ENCODE measurements around the gene ILKAP.
A peak's percentile ranks its signal among the peaks of the same experiment; 100 is the strongest.
"Not testable (repeated sequence)": the region's sequence is repeated elsewhere in the genome, so short reads cannot be mapped to it uniquely, and the experiment has no call there.

The ILKAP gene

GRCh38 chr2:238187618-238188548, 15.6 kb downstream of the ILKAP start:
- no peak for DNase-seq

- no peak for DNase-seq
Measured at GRCh38 chr2:238183821-238184220, 19.7 kb downstream of the ILKAP start.

- DNase-seq = no peak
Measured at GRCh38 chr2:238182362-238182761, 21.1 kb downstream of the ILKAP start.

GRCh38 chr2:238180554-238180953, 22.9 kb downstream of the ILKAP start:
- no peak for DNase-seq

- no peak for DNase-seq
Measured at GRCh38 chr2:238176613-238177012, 26.9 kb downstream of the ILKAP start.

GRCh38 chr2:238174701-238175100, 28.8 kb downstream of the ILKAP start:
- peak; percentile 84 for DNase-seq

GRCh38 chr2:238174291-238174690, 29.2 kb downstream of the ILKAP start:
- DNase-seq = no peak

GRCh38 chr2:238173692-238174091, 29.8 kb downstream of the ILKAP start:
- no peak for DNase-seq

GRCh38 chr2:238172439-238172838, 31.1 kb downstream of the ILKAP start:
- no peak for DNase-seq

GRCh38 chr2:238171575-238172187, 31.8 kb downstream of the ILKAP start:
- DNase-seq = no peak

- DNase-seq = not testable (repeated sequence)
Measured at GRCh38 chr2:238171072-238171431, 32.4 kb downstream of the ILKAP start.

- no peak for DNase-seq
Measured at GRCh38 chr2:238170386-238171071, 33.0 kb downstream of the ILKAP start.

GRCh38 chr2:238169708-238170251, 33.7 kb downstream of the ILKAP start:
- DNase-seq = no peak

- no peak for DNase-seq
Measured at GRCh38 chr2:238169048-238169707, 34.3 kb downstream of the ILKAP start.

- no peak for DNase-seq
Measured at GRCh38 chr2:238168196-238169047, 35.1 kb downstream of the ILKAP start.

GRCh38 chr2:238167761-238168160, 35.7 kb downstream of the ILKAP start:
- DNase-seq = no peak

- DNase-seq = no peak
Measured at GRCh38 chr2:238167344-238167715, 36.2 kb downstream of the ILKAP start.

- DNase-seq = no peak
Measured at GRCh38 chr2:238166391-238167343, 36.8 kb downstream of the ILKAP start.

GRCh38 chr2:238165288-238165921, 38.1 kb downstream of the ILKAP start:
- no peak for DNase-seq

GRCh38 chr2:238164906-238165287, 38.6 kb downstream of the ILKAP start:
- DNase-seq = no peak

Data from DMS79 (cell line).